Measurements from ENCODE around the gene EMC8.
"Not testable (repeated sequence)": the region's sequence is repeated elsewhere in the genome, so short reads cannot be mapped to it uniquely, and the experiment has no call there.

Gene EMC8

GRCh38 chr16:85829171-85829719, 29.9 kb upstream of the EMC8 start:
- intact Hi-C loops (cut with micrococcal nuclease): no loop called here
- peaks cover 56% of the 10 kb centered on the region for H3K4me1 Mint-ChIP-seq (ENCODE audit: low read depth)
- H3K27ac Mint-ChIP-seq: peak overlapping the region; percentile 81
- H3K27me3 Mint-ChIP-seq: peaks cover 28% of the 10 kb centered on the region
- peaks cover 8% of the 10 kb centered on the region for H3K9me3 Mint-ChIP-seq
- H3K4me3 Mint-ChIP-seq: peak overlapping the region; percentile 62
- H3K36me3 Mint-ChIP-seq (ENCODE audit: low read depth): peaks cover 11% of the 10 kb centered on the region

- Mint-ChIP-seq H3K4me3 (no peak overlapping the region), H3K36me3 (ENCODE audit: low read depth) (peaks cover 5% of the 10 kb centered on the region), H3K27me3 (peaks cover 21% of the 10 kb centered on the region), H3K27ac (no peak overlapping the region), H3K4me1 (ENCODE audit: low read depth) (peaks cover 50% of the 10 kb centered on the region), H3K9me3 (no peaks in the 10 kb centered on the region)
- intact Hi-C loops (cut with micrococcal nuclease): no loop called here
Measured at GRCh38 chr16:85828166-85828565, 28.8 kb upstream of the EMC8 start.

GRCh38 chr16:85826686-85827247, 27.4 kb upstream of the EMC8 start:
- H3K27me3 Mint-ChIP-seq: peaks cover 10% of the 10 kb centered on the region
- peaks cover 43% of the 10 kb centered on the region for H3K4me1 Mint-ChIP-seq (ENCODE audit: low read depth)
- intact Hi-C loops (cut with micrococcal nuclease): no loop called here
- H3K36me3 Mint-ChIP-seq (ENCODE audit: low read depth): peaks cover 5% of the 10 kb centered on the region
- no peak overlapping the region for H3K4me3 Mint-ChIP-seq
- no peaks in the 10 kb centered on the region for H3K9me3 Mint-ChIP-seq
- no peak overlapping the region for H3K27ac Mint-ChIP-seq

DNA sequence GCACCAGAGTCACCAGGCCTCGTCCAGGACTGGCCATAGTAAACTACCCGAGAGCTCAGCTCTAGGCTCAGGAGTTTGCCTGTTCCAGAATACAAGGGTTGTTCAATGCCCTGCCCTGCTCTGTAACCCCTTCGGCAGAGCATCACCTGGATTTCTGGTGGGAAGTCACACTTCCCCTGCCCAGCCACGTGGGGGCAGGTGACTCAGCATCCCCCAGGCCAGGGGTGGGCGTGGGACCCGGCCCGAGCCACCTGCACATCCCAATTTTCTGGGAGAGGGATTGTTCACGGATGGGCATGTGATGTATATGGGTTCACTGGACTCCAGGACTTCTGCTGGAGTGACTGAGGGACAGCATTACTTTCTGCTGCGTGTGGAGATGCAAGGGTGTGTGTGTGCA, 26.0 kb upstream of the EMC8 start:
- peaks cover 6% of the 10 kb centered on the region for H3K27me3 Mint-ChIP-seq
- H3K27ac Mint-ChIP-seq: no peak overlapping the region
- no peaks in the 10 kb centered on the region for H3K9me3 Mint-ChIP-seq
- H3K4me1 Mint-ChIP-seq (ENCODE audit: low read depth): peaks cover 33% of the 10 kb centered on the region
- H3K4me3 Mint-ChIP-seq: no peak overlapping the region
- peaks cover 5% of the 10 kb centered on the region for H3K36me3 Mint-ChIP-seq (ENCODE audit: low read depth)
- intact Hi-C loops (cut with micrococcal nuclease): no loop called here

- Mint-ChIP-seq H3K27ac (peak overlapping the region; percentile 9), H3K4me1 (ENCODE audit: low read depth) (peaks cover 26% of the 10 kb centered on the region)
Measured at GRCh38 chr16:85824161-85825135, 25.1 kb upstream of the EMC8 start.

GRCh38 chr16:85823328-85823920, 24.1 kb upstream of the EMC8 start:
- H3K36me3 Mint-ChIP-seq (ENCODE audit: low read depth): no peaks in the 10 kb centered on the region
- no peak overlapping the region for H3K4me3 Mint-ChIP-seq
- peaks cover 19% of the 10 kb centered on the region for H3K4me1 Mint-ChIP-seq (ENCODE audit: low read depth)
- peaks cover 8% of the 10 kb centered on the region for H3K27me3 Mint-ChIP-seq
- no peak overlapping the region for H3K27ac Mint-ChIP-seq
- intact Hi-C loops (cut with micrococcal nuclease): loop anchor here (5.0 kb wide), 2 partner anchors 49 to 79 kb away; no protein-coding TSS in a partner anchor
- no peaks in the 10 kb centered on the region for H3K9me3 Mint-ChIP-seq

More at GRCh38 chr16:85824161-85825135, 25.1 kb upstream of the EMC8 start:
- H3K9me3 Mint-ChIP-seq: no peaks in the 10 kb centered on the region
- intact Hi-C loops (cut with micrococcal nuclease): loop anchor here (5.0 kb wide), 2 partner anchors 48 to 78 kb away; no protein-coding TSS in a partner anchor
- H3K36me3 Mint-ChIP-seq (ENCODE audit: low read depth): peaks cover 5% of the 10 kb centered on the region
- peaks cover 8% of the 10 kb centered on the region for H3K27me3 Mint-ChIP-seq
- H3K4me3 Mint-ChIP-seq: no peak overlapping the region

DNA sequence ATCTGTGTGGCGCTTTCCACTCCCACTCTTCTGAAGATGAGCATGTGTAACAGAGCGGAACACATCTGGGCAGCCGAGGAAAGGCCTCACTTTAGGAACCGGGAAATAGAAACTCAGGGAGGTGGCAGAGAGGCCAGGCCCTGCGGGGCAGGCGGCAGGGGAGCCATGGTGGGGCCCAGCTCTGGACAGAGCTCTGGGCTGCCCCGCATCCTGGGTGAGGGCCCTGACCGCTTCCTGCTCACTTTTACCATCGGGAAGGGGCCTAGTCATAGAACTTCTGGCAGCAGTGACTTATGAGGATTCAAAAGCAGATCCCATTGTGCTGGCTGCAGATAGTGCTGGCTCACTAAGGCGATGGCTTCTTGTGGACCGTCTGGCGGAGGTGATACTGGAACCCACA, 22.8 kb upstream of the EMC8 start:
- Mint-ChIP-seq H3K4me3 (no peak overlapping the region), H3K27me3 (peaks cover 9% of the 10 kb centered on the region), H3K27ac (no peak overlapping the region), H3K4me1 (ENCODE audit: low read depth) (peaks cover 19% of the 10 kb centered on the region), H3K36me3 (ENCODE audit: low read depth) (no peaks in the 10 kb centered on the region), H3K9me3 (no peaks in the 10 kb centered on the region)
- intact Hi-C loops (cut with micrococcal nuclease): loop anchor here (5.0 kb wide), 2 partner anchors 50 to 80 kb away; no protein-coding TSS in a partner anchor

- peaks cover 19% of the 10 kb centered on the region for H3K4me1 Mint-ChIP-seq (ENCODE audit: low read depth)
- H3K4me3 Mint-ChIP-seq: no peak overlapping the region
- intact Hi-C loops (cut with micrococcal nuclease): loop anchor here (1.0 to 5.0 kb wide), 4 partner anchors 51 to 195 kb away; no protein-coding TSS in a partner anchor
- H3K27ac Mint-ChIP-seq: no peak overlapping the region
- no peaks in the 10 kb centered on the region for H3K36me3 Mint-ChIP-seq (ENCODE audit: low read depth)
- no peaks in the 10 kb centered on the region for H3K9me3 Mint-ChIP-seq
- peaks cover 11% of the 10 kb centered on the region for H3K27me3 Mint-ChIP-seq
Measured at GRCh38 chr16:85821390-85822135, 22.2 kb upstream of the EMC8 start.

GRCh38 chr16:85820604-85821372, 21.4 kb upstream of the EMC8 start:
- Mint-ChIP-seq H3K27ac (no peak overlapping the region), H3K9me3 (no peaks in the 10 kb centered on the region), H3K36me3 (ENCODE audit: low read depth) (no peaks in the 10 kb centered on the region), H3K4me1 (ENCODE audit: low read depth) (peaks cover 19% of the 10 kb centered on the region), H3K27me3 (peaks cover 9% of the 10 kb centered on the region), H3K4me3 (no peak overlapping the region)
- intact Hi-C loops (cut with micrococcal nuclease): loop anchor here (1.0 to 5.0 kb wide), 4 partner anchors 52 to 196 kb away; no protein-coding TSS in a partner anchor

GRCh38 chr16:85819771-85820170, 20.4 kb upstream of the EMC8 start:
- intact Hi-C loops (cut with micrococcal nuclease): loop anchor here (5.0 kb wide), 3 partner anchors 53 to 698 kb away; no protein-coding TSS in a partner anchor

DNA sequence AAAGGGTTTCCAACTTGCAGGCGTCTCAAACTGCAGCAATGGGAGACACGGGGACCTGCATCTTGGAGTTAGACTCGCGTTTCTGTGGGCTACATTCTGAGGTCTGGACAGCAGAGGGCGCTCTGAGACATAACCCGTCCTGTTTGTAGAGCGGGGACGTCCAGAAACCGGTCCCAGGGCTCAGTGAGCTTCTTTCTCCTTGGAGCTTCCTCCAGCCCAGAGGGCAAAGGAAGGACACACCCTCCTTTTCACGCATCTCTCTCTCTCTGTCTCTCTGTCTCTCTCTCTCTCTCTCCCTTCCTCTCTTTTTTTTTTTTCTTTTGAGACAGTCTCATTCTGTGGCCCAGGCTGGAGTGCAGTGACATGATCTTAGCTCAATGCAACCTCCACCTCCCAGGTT, 19.9 kb upstream of the EMC8 start:
- Mint-ChIP-seq H3K9me3 (no peaks in the 10 kb centered on the region), H3K27me3 (peaks cover 20% of the 10 kb centered on the region), H3K36me3 (ENCODE audit: low read depth) (no peaks in the 10 kb centered on the region), H3K27ac (no peak overlapping the region), H3K4me1 (ENCODE audit: low read depth) (peaks cover 8% of the 10 kb centered on the region), H3K4me3 (no peak overlapping the region)
- intact Hi-C loops (cut with micrococcal nuclease): loop anchor here (5.0 kb wide), 1 partner anchor 698 kb away; no protein-coding TSS in a partner anchor

More at GRCh38 chr16:85819771-85820170, 20.4 kb upstream of the EMC8 start:
- Mint-ChIP-seq H3K36me3 (ENCODE audit: low read depth) (no peaks in the 10 kb centered on the region), H3K9me3 (no peaks in the 10 kb centered on the region), H3K27ac (no peak overlapping the region), H3K4me1 (ENCODE audit: low read depth) (peaks cover 13% of the 10 kb centered on the region), H3K4me3 (no peak overlapping the region), H3K27me3 (peaks cover 16% of the 10 kb centered on the region)

GRCh38 chr16:85817195-85817594, 17.9 kb upstream of the EMC8 start:
- intact Hi-C loops (cut with micrococcal nuclease): loop anchor here (5.0 kb wide), 1 partner anchor 700 kb away; no protein-coding TSS in a partner anchor

More at GRCh38 chr16:85817195-85817594, 17.9 kb upstream of the EMC8 start:
- H3K27me3 Mint-ChIP-seq: peaks cover 39% of the 10 kb centered on the region
- H3K27ac Mint-ChIP-seq; H3K4me3 Mint-ChIP-seq; H3K36me3 Mint-ChIP-seq (ENCODE audit: low read depth); H3K9me3 Mint-ChIP-seq; H3K4me1 Mint-ChIP-seq (ENCODE audit: low read depth): not testable (repeated sequence)
